Karpas-422 (cell line): Measurements from ENCODE around the gene TRAPPC3L. TPM values are rescaled to one million over a fixed set of nuclear protein-coding genes. Genes with fewer than 3 reads are reported as not detected.

Experiments
- DNase-seq: peaks from one replicate; pipeline ENCODE4 v3.0.0-alpha.2; 2015
- H2AFZ ChIP-seq: fragments of 200-600 bp; sonication (generic); 2 replicates; pipeline ENCODE4 v1.6.1; 2014; ENCODE audit warnings: antibody characterized with exemption, low read length, mixed read lengths
- H3K27ac ChIP-seq: fragments of 200-600 bp; sonication (generic); 2 replicates; pipeline ENCODE4 v1.5.1; 2014; ENCODE audit warnings: mild to moderate bottlenecking, low read length, moderate library complexity
- H3K27me3 ChIP-seq: fragments of 200-600 bp; sonication (generic); 2 replicates; pipeline ENCODE4 v1.6.1; 2014; ENCODE audit warnings: low read length, mixed read lengths
- H3K36me3 ChIP-seq: fragments of 200-600 bp; sonication (generic); 2 replicates; pipeline ENCODE4 v1.6.1; 2014; ENCODE audit warnings: low read length, mixed read lengths; ENCODE audit not compliant: insufficient read depth
- H3K4me1 ChIP-seq: fragments of 200-600 bp; sonication (generic); 2 replicates; pipeline ENCODE4 v1.6.1; 2014; ENCODE audit warnings: mild to moderate bottlenecking, low read length, mixed read lengths
- H3K4me2 ChIP-seq: fragments of 200-600 bp; sonication (generic); 2 replicates; pipeline ENCODE4 v1.6.1; 2014; ENCODE audit warnings: low read length, low read depth, mild to moderate bottlenecking; ENCODE audit not compliant: poor library complexity, severe bottlenecking
- H3K4me3 ChIP-seq: fragments of 200-600 bp; sonication (generic); 2 replicates; pipeline ENCODE4 v1.5.1; 2014; ENCODE audit warnings: mild to moderate bottlenecking, antibody characterized with exemption, low read length, mixed read lengths
- H3K79me2 ChIP-seq: fragments of 200-600 bp; sonication (generic); 2 replicates; pipeline ENCODE4 v1.6.1; 2014; ENCODE audit warnings: mild to moderate bottlenecking, low read length, mixed read lengths
- H3K9ac ChIP-seq: fragments of 200-600 bp; sonication (generic); 2 replicates; pipeline ENCODE4 v1.6.0; 2014; ENCODE audit warnings: low read length
- H3K9me2 ChIP-seq: fragments of 200-600 bp; sonication (generic), shearing (Covaris generic); replicated peaks from 2 replicates; pipeline ENCODE4 v1.6.0; 2014; ENCODE audit warnings: mild to moderate bottlenecking, low read length, moderate library complexity; ENCODE audit not compliant: insufficient read depth
- H3K9me3 ChIP-seq: fragments of 300-700, 200-600 bp; sonication (generic); 2 replicates; pipeline ENCODE4 v1.6.1; 2014; ENCODE audit warnings: low read length, mixed read lengths
- H4K20me1 ChIP-seq: fragments of 200-600 bp; sonication (generic); 2 replicates; pipeline ENCODE4 v1.6.1; 2014; ENCODE audit warnings: mild to moderate bottlenecking, antibody characterized with exemption, low read length, low read depth; ENCODE audit not compliant: insufficient read depth
- total RNA-seq: library from RNA; depleted of rRNA; stranded (reverse); fragments of >200 nt; shearing (Covaris generic); gene quantifications from 2 replicates; pipeline ENCODE4 v1.2.3, GENCODE V29; 2014; ENCODE audit warnings: low replicate concordance

TRAPPC3L gene
- total RNA-seq, 1 experiment from 2014 or later = not detected

GRCh38 chr6:116463301-116463700 lies 82.2 kb downstream of the TRAPPC3L start:
- Histone ChIP-seq H3K36me3 (no peaks in the 10 kb centered on the region), H3K9me3 (no peaks in the 10 kb centered on the region), H3K4me2 (no peak overlapping the region), H3K27me3 (no peaks in the 10 kb centered on the region), H3K4me1 (no peaks in the 10 kb centered on the region), H4K20me1 (no peaks in the 10 kb centered on the region), H3K27ac (no peak overlapping the region), H3K9me2 (no peaks in the 10 kb centered on the region), H2AFZ (no peak overlapping the region), H3K79me2 (no peaks in the 10 kb centered on the region), H3K4me3 (no peak overlapping the region), H3K9ac (no peak overlapping the region)
- no peak for DNase-seq

- H3K4me3 ChIP-seq = peak overlapping the region; percentile 19; the same call in 1 of the 2 replicates
- H3K36me3 ChIP-seq = no peaks in the 10 kb centered on the region
- no peaks in the 10 kb centered on the region for H3K9me2 ChIP-seq
- peak overlapping the region; percentile 30 for H3K4me2 ChIP-seq
- H3K9me3 ChIP-seq = no peaks in the 10 kb centered on the region
- no peaks in the 10 kb centered on the region for H3K4me1 ChIP-seq
- H3K9ac ChIP-seq = no peak overlapping the region
- no peak overlapping the region for H3K27ac ChIP-seq
- no peaks in the 10 kb centered on the region for H3K79me2 ChIP-seq
- DNase-seq = no peak
- no peak overlapping the region for H2AFZ ChIP-seq
- H3K27me3 ChIP-seq = no peaks in the 10 kb centered on the region
- H4K20me1 ChIP-seq = no peaks in the 10 kb centered on the region
Measured at GRCh38 chr6:116461932-116462885, 83.3 kb downstream of the TRAPPC3L start.

- no peak within 1 kb of the TSS for H3K27ac ChIP-seq
- H3K9me3 ChIP-seq = no peaks in the 10 kb centered on the region
- no peak within 1 kb of the TSS for H3K9ac ChIP-seq
- no peaks in the 10 kb centered on the region for H4K20me1 ChIP-seq
- peak within 1 kb of the TSS; percentile 19; the same call in 1 of the 2 replicates for H3K4me3 ChIP-seq
- DNase-seq = no peak
- H2AFZ ChIP-seq = no peak within 1 kb of the TSS
- H3K4me1 ChIP-seq = no peaks in the 10 kb centered on the region
- H3K79me2 ChIP-seq = no peaks in the 10 kb centered on the region
- H3K36me3 ChIP-seq = no peaks in the 10 kb centered on the region
- H3K4me2 ChIP-seq = peak within 1 kb of the TSS; percentile 30
- no peaks in the 10 kb centered on the region for H3K27me3 ChIP-seq
- no peaks in the 10 kb centered on the region for H3K9me2 ChIP-seq
Measured at GRCh38 chr6:116461331-116461931, 84.1 kb downstream of the TRAPPC3L start, which contains the start of gene CALHM6. Gene CALHM6 (plus strand): TSS chr6:116461375. CDS start chr6:116461930, 555 bp downstream.

- H3K9me2 ChIP-seq = no peaks in the 10 kb centered on the region
- no peaks in the 10 kb centered on the region for H3K36me3 ChIP-seq
- no peaks in the 10 kb centered on the region for H3K9me3 ChIP-seq
- H3K79me2 ChIP-seq = no peaks in the 10 kb centered on the region
- no peak overlapping the region for H3K4me3 ChIP-seq
- no peaks in the 10 kb centered on the region for H3K4me1 ChIP-seq
- H2AFZ ChIP-seq = no peak overlapping the region
- H3K27ac ChIP-seq = no peak overlapping the region
- H3K9ac ChIP-seq = no peak overlapping the region
- no peaks in the 10 kb centered on the region for H3K27me3 ChIP-seq
- no peak for DNase-seq
- no peak overlapping the region for H3K4me2 ChIP-seq
- no peaks in the 10 kb centered on the region for H4K20me1 ChIP-seq
Measured at GRCh38 chr6:116459927-116460326, 85.6 kb downstream of the TRAPPC3L start.

GRCh38 chr6:116458264-116458663 lies 87.2 kb downstream of the TRAPPC3L start:
- Histone ChIP-seq H3K4me3 (no peak overlapping the region), H3K79me2 (no peaks in the 10 kb centered on the region), H3K4me1 (no peaks in the 10 kb centered on the region), H3K4me2 (no peak overlapping the region), H3K9ac (no peak overlapping the region), H4K20me1 (no peaks in the 10 kb centered on the region), H3K9me2 (no peaks in the 10 kb centered on the region), H3K9me3 (no peaks in the 10 kb centered on the region), H3K27ac (no peak overlapping the region), H2AFZ (no peak overlapping the region), H3K27me3 (no peaks in the 10 kb centered on the region), H3K36me3 (no peaks in the 10 kb centered on the region)
- no peak for DNase-seq

GRCh38 chr6:116456927-116457326 lies 88.6 kb downstream of the TRAPPC3L start:
- no peaks in the 10 kb centered on the region for H3K9me3 ChIP-seq
- H3K27me3 ChIP-seq = no peaks in the 10 kb centered on the region
- no peaks in the 10 kb centered on the region for H4K20me1 ChIP-seq
- H3K79me2 ChIP-seq = no peaks in the 10 kb centered on the region
- H3K4me1 ChIP-seq = no peaks in the 10 kb centered on the region
- no peak overlapping the region for H2AFZ ChIP-seq
- no peak for DNase-seq
- no peaks in the 10 kb centered on the region for H3K9me2 ChIP-seq
- H3K9ac ChIP-seq = no peak overlapping the region
- no peak overlapping the region for H3K4me2 ChIP-seq
- H3K27ac ChIP-seq = no peak overlapping the region
- no peak overlapping the region for H3K4me3 ChIP-seq
- H3K36me3 ChIP-seq = no peaks in the 10 kb centered on the region

GRCh38 chr6:116456106-116456505 lies 89.4 kb downstream of the TRAPPC3L start:
- Histone ChIP-seq H4K20me1 (no peaks in the 10 kb centered on the region), H3K27me3 (no peaks in the 10 kb centered on the region), H3K4me1 (no peaks in the 10 kb centered on the region), H3K79me2 (no peaks in the 10 kb centered on the region), H2AFZ (no peak overlapping the region), H3K27ac (no peak overlapping the region), H3K4me2 (no peak overlapping the region), H3K9me2 (no peaks in the 10 kb centered on the region), H3K36me3 (no peaks in the 10 kb centered on the region), H3K9me3 (no peaks in the 10 kb centered on the region), H3K4me3 (no peak overlapping the region), H3K9ac (no peak overlapping the region)
- no peak for DNase-seq

- H3K9ac ChIP-seq = no peak overlapping the region
- no peak overlapping the region for H3K27ac ChIP-seq
- H3K9me2 ChIP-seq = no peaks in the 10 kb centered on the region
- H3K4me3 ChIP-seq = no peak overlapping the region
- DNase-seq = no peak
- no peaks in the 10 kb centered on the region for H3K79me2 ChIP-seq
- H3K4me2 ChIP-seq = no peak overlapping the region
- no peaks in the 10 kb centered on the region for H4K20me1 ChIP-seq
- no peaks in the 10 kb centered on the region for H3K4me1 ChIP-seq
- H2AFZ ChIP-seq = no peak overlapping the region
- no peaks in the 10 kb centered on the region for H3K9me3 ChIP-seq
- H3K36me3 ChIP-seq = no peaks in the 10 kb centered on the region
- H3K27me3 ChIP-seq = no peaks in the 10 kb centered on the region
Measured at GRCh38 chr6:116452531-116452930, 93.0 kb downstream of the TRAPPC3L start.
